Measurements from ENCODE around the gene ARL15. TPM values are rescaled to one million over a fixed set of nuclear protein-coding genes. Genes with fewer than 3 reads are reported as not detected.
A peak's percentile ranks its signal among the peaks of the same experiment; 100 is the strongest.

The ARL15 gene
- total and polyA plus RNA-seq, 4 donors, result 5.0 to 24.8 (median 13.3) TPM

GRCh38 chr5:53996008-53996407 is 314.4 kb downstream of the ARL15 start:
- Histone ChIP-seq H3K9me3 (ENCODE audit: control insufficient read depth in 4 of 4, low read length in 3 of 4) (no peaks in the 10 kb centered on the region), H3K27ac (ENCODE audit: low read depth in 1 of 2, low read length in 2 of 2) (no peak overlapping the region), H3K4me1 (ENCODE audit: control insufficient read depth in 4 of 4, insufficient read depth in 4 of 4, low read length in 3 of 4) (no peaks in the 10 kb centered on the region), H3K9ac (ENCODE audit: low read depth in 1 of 2, low read length in 2 of 2) (no peak overlapping the region), H3K36me3 (ENCODE audit: control insufficient read depth in 4 of 4, insufficient read depth in 3 of 4, low read depth in 1 of 4, low read length in 3 of 4) (peaks cover 0 to 1% (median 0%) of the 10 kb centered on the region in 4 donors), H3K27me3 (ENCODE audit: control insufficient read depth in 4 of 4, insufficient read depth in 4 of 4, low read length in 3 of 4) (no peaks in the 10 kb centered on the region), H3K4me3 (ENCODE audit: low read depth in 1 of 3, low read length in 3 of 3) (no peak overlapping the region)
- no peak for TF ChIP-seq ZBTB33 (IDR thresholded peaks at IDR 0.05)
- TF ChIP-seq YY1 (IDR thresholded peaks at IDR 0.05), result no peak
- no peak for TF ChIP-seq CTCF (IDR thresholded peaks at IDR 0.05; ENCODE audit: low read depth, low read length, missing input control)
- no peak for TF ChIP-seq FOXA1 (IDR thresholded peaks at IDR 0.05)
- no peak for TF ChIP-seq GABPA (IDR thresholded peaks at IDR 0.05 in 1 of 2, conservative IDR thresholded peaks at IDR 0.05 in 1 of 2)
- TF ChIP-seq EGR1 (IDR thresholded peaks at IDR 0.05; ENCODE audit: low read depth in 2 of 2), result no peak
- TF ChIP-seq JUND (IDR thresholded peaks at IDR 0.05), result no peak
- TF ChIP-seq ATF3 (IDR thresholded peaks at IDR 0.05), result no peak
- WGBS, result 94% methylated on average over 4 of the region's 4 CpGs
- DNase-seq (ENCODE audit: low spot score), result no peak

- no peak overlapping the region for H3K27ac ChIP-seq (ENCODE audit: low read depth in 1 of 2, low read length in 2 of 2)
- WGBS, result 75% methylated on average over 2 of the region's 2 CpGs
- no peaks in the 10 kb centered on the region for H3K4me1 ChIP-seq (ENCODE audit: control insufficient read depth in 4 of 4, insufficient read depth in 4 of 4, low read length in 3 of 4)
- no peaks in the 10 kb centered on the region for H3K9me3 ChIP-seq (ENCODE audit: control insufficient read depth in 4 of 4, low read length in 3 of 4)
- no peaks in the 10 kb centered on the region for H3K27me3 ChIP-seq (ENCODE audit: control insufficient read depth in 4 of 4, insufficient read depth in 4 of 4, low read length in 3 of 4)
- H3K36me3 ChIP-seq (ENCODE audit: control insufficient read depth in 4 of 4, insufficient read depth in 3 of 4, low read depth in 1 of 4, low read length in 3 of 4), result no peaks in the 10 kb centered on the region
- H3K9ac ChIP-seq (ENCODE audit: low read depth in 1 of 2, low read length in 2 of 2), result no peak overlapping the region
- TF ChIP-seq HNF4G (IDR thresholded peaks at IDR 0.05) (no peak), GABPA (IDR thresholded peaks at IDR 0.05 in 1 of 2, conservative IDR thresholded peaks at IDR 0.05 in 1 of 2) (no peak), RAD21 (IDR thresholded peaks at IDR 0.05) (peak in 1 of 2 donors; percentile 14), JUND (IDR thresholded peaks at IDR 0.05) (peak in 1 of 2 donors; percentile 28), ZBTB33 (IDR thresholded peaks at IDR 0.05) (no peak), YY1 (IDR thresholded peaks at IDR 0.05) (no peak), ATF3 (IDR thresholded peaks at IDR 0.05) (peak; percentile 73), SP1 (IDR thresholded peaks at IDR 0.05) (peak; percentile 6)
- H3K4me3 ChIP-seq (ENCODE audit: low read depth in 1 of 3, low read length in 3 of 3), result no peak overlapping the region
- no peak for DNase-seq (ENCODE audit: low spot score)
These were observed 316.2 kb downstream of the ARL15 start for GRCh38 chr5:53994148-53994547.

Measured in liver (tissue), 9 donors.